Ovary (tissue), 3 donors: ENCODE measurements around the gene SMG1.

Source experiments
- EP300 ChIP-seq: sonication (generic); formaldehyde crosslinking; IDR thresholded peaks from one replicate; pipeline ENCODE4 v1.6.1; 2017; ENCODE audit warnings: antibody characterized with exemption
- POLR2A ChIP-seq: fragments of 450-650 bp; IDR thresholded peaks from one replicate; pipeline ENCODE4 v1.6.1; 2017; ENCODE audit warnings: antibody characterized with exemption, mild to moderate bottlenecking, moderate library complexity
- TF ChIP-seq, protein P1 (sequence below), 3 donors: fragments of 450-650 bp in 2 of 3; fragments of 200-600 bp in 1 of 3; IDR thresholded peaks; one replicate each; pipeline versions ENCODE4 v1.5.1 to v1.8.0; 2016 to 2022; ENCODE audit warnings: antibody characterized with exemption in 3 of 3, mild to moderate bottlenecking in 1 of 3
- donor health status: DM: no; HTN: no; CAD: no.

DNA sequence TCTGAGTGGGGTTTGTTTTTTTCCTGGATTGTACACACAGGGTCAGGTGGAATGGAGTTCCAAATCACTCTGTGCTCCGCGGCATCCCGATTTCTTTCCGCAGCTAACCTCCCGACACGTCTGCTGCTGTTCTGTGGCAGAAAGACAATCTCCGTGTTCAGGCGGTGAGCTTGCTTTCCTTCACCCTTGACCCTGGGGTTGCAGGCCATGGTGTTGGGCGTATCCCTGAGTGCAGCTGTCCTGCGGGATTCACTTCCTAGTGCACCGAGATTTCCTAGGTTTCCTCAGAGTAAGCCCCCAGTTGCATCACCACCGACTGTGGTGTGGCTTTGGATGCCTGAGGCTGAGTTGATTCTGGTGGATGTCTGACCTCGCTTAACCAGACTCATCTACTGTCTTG, 117.0 kb downstream of the SMG1 start:
- TF ChIP-seq, protein P1, sequence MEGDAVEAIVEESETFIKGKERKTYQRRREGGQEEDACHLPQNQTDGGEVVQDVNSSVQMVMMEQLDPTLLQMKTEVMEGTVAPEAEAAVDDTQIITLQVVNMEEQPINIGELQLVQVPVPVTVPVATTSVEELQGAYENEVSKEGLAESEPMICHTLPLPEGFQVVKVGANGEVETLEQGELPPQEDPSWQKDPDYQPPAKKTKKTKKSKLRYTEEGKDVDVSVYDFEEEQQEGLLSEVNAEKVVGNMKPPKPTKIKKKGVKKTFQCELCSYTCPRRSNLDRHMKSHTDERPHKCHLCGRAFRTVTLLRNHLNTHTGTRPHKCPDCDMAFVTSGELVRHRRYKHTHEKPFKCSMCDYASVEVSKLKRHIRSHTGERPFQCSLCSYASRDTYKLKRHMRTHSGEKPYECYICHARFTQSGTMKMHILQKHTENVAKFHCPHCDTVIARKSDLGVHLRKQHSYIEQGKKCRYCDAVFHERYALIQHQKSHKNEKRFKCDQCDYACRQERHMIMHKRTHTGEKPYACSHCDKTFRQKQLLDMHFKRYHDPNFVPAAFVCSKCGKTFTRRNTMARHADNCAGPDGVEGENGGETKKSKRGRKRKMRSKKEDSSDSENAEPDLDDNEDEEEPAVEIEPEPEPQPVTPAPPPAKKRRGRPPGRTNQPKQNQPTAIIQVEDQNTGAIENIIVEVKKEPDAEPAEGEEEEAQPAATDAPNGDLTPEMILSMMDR (IDR thresholded peaks at IDR 0.05) = no peak
- TF ChIP-seq EP300 (no peak), POLR2A (no peak)
